Measurements from ENCODE around the gene PAPPA. TPM values are rescaled to one million over a fixed set of nuclear protein-coding genes. Genes with fewer than 3 reads are reported as not detected.

The PAPPA gene
- total and polyA plus RNA-seq, 2 of the 8 experiments (the other 6 are each of a cell fraction or from before 2014, with no cell fraction given) = 0.18 to 0.63 TPM

DNA sequence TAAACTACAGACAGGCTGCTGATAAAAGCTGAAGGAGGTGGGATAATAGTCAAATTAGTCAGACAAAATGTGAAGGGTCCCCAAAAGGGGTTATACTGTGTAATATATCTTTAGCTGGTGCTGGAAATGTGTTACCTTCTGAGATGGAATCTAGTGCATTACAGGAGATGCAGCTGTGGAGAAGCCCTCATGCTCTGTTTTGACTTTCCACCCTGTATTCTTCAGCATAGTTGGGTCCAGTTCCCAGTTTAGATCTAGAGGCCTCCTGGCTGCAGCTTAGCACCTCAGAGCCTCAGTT lies 122.6 kb downstream of the PAPPA start:
- H3K27ac ChIP-seq (ENCODE audit: low read depth, low read length) = no peak overlapping the region
- POLR2A ChIA-PET (ENCODE audit: partially characterized antibody) = interaction anchor here (1.0 to 2.1 kb wide), 2 partner anchors 10 to 82 kb away, joined by 3 to 7 read pairs; no protein-coding TSS in a partner anchor
- H3K4me1 ChIP-seq (replicated peaks in 1 of 4; ENCODE audit: control insufficient read depth in 3 of 4, insufficient read depth in 4 of 4, low read length in 3 of 4) = peaks cover 14 to 38% (median 21%) of the 10 kb centered on the region in 4 experiments; a peak in 5 of 7 replicates

More for the DNA sequence above, 122.6 kb downstream of the PAPPA start:
- CTCF ChIA-PET (ENCODE audit: partially characterized antibody) = interaction anchor here (0.6 to 1.8 kb wide), 9 partner anchors 10 to 220 kb away, joined by 3 to 11 read pairs (median 3); no protein-coding TSS in a partner anchor
- Histone ChIP-seq H2BK120ac (replicated peaks; ENCODE audit: low read depth, low read length) (no peak overlapping the region), H3K4me2 (ENCODE audit: insufficient read depth in 1 of 2, low read depth in 2 of 2, low read length in 2 of 2) (peak overlapping the region in 1 of 2 experiments; percentile 58; a peak in 1 of 4 replicates), H3K4me3 (ENCODE audit: extremely low read depth in 1 of 4, insufficient read depth in 2 of 4, low read depth in 3 of 4, low read length in 4 of 4) (0 out of 8 replicates have a peak overlapping the region, but pooled peaks of 1 of the 4 experiments have one; percentile 35), H2AK5ac (ENCODE audit: low read depth, low read length) (no peak overlapping the region), H3K18ac (ENCODE audit: extremely low read depth, low read length) (no peak overlapping the region; the same call in 1 of the 2 replicates), H2AFZ (ENCODE audit: low read length) (no peak overlapping the region), H2BK20ac (ENCODE audit: low read length) (no peak overlapping the region), H4K8ac (ENCODE audit: extremely low read depth, insufficient read depth, low read length) (no peak overlapping the region), H2BK5ac (ENCODE audit: low read depth, low read length) (no peak overlapping the region), H3K9ac (replicated peaks in 1 of 4; ENCODE audit: extremely low read depth in 1 of 4, low read depth in 3 of 4, low read length in 3 of 4) (no peak overlapping the region), H2BK15ac (ENCODE audit: low read length) (no peak overlapping the region), H3K27me3 (replicated peaks in 1 of 4; ENCODE audit: control insufficient read depth in 3 of 4, extremely low read depth in 1 of 4, insufficient read depth in 3 of 4, low read length in 3 of 4) (peaks cover 22 to 60% (median 51%) of the 10 kb centered on the region in 4 experiments), H3K79me1 (ENCODE audit: low read depth, low read length) (no peaks in the 10 kb centered on the region), H3K23me2 (ENCODE audit: low read depth, low read length) (no peaks in the 10 kb centered on the region), H3K79me2 (ENCODE audit: control insufficient read depth in 1 of 2, insufficient read depth in 2 of 2, low read length in 2 of 2) (no peaks in the 10 kb centered on the region), H4K5ac (ENCODE audit: insufficient read length, low read depth, low read length) (no peak overlapping the region), H3K4ac (replicated peaks; ENCODE audit: insufficient read length, low read depth, low read length) (no peak overlapping the region), H3K9me3 (ENCODE audit: insufficient read depth in 2 of 2, low read depth in 1 of 2, low read length in 1 of 2) (no peaks in the 10 kb centered on the region), H3K56ac (replicated peaks; ENCODE audit: insufficient read length, low read depth, low read length) (no peak overlapping the region), H4K91ac (replicated peaks; ENCODE audit: insufficient read length, low read length) (no peak overlapping the region), H4K20me1 (replicated peaks in 1 of 2; ENCODE audit: control insufficient read depth in 1 of 2, insufficient read depth in 2 of 2, low read length in 2 of 2) (peaks cover 0 to 4% of the 10 kb centered on the region in 2 experiments), H2BK12ac (ENCODE audit: low read depth, low read length) (no peak overlapping the region), H3K14ac (ENCODE audit: insufficient read length) (no peak overlapping the region), H3K23ac (ENCODE audit: insufficient read length) (no peak overlapping the region), H3K36me3 (ENCODE audit: control insufficient read depth in 2 of 4, insufficient read depth in 4 of 4, low read length in 3 of 4) (no peaks in the 10 kb centered on the region)
- DNase-seq (ENCODE audit: low read depth in 1 of 2, low spot score in 2 of 2) (no peak), FAIRE-seq (no peak)
- TF ChIP-seq FOSL1 (IDR thresholded peaks at IDR 0.05; ENCODE audit: insufficient read depth, low read depth, low read length) = no peak
- no peak for TF ChIP-seq SP2 (IDR thresholded peaks at IDR 0.05; ENCODE audit: low read length)
- no peak for TF ChIP-seq SP4 (IDR thresholded peaks at IDR 0.05; ENCODE audit: low read length)
- TF ChIP-seq EZH2 (IDR thresholded peaks at IDR 0.05; ENCODE audit: low read depth, low read length, severe bottlenecking) = no peak
- TF ChIP-seq, protein P1, sequence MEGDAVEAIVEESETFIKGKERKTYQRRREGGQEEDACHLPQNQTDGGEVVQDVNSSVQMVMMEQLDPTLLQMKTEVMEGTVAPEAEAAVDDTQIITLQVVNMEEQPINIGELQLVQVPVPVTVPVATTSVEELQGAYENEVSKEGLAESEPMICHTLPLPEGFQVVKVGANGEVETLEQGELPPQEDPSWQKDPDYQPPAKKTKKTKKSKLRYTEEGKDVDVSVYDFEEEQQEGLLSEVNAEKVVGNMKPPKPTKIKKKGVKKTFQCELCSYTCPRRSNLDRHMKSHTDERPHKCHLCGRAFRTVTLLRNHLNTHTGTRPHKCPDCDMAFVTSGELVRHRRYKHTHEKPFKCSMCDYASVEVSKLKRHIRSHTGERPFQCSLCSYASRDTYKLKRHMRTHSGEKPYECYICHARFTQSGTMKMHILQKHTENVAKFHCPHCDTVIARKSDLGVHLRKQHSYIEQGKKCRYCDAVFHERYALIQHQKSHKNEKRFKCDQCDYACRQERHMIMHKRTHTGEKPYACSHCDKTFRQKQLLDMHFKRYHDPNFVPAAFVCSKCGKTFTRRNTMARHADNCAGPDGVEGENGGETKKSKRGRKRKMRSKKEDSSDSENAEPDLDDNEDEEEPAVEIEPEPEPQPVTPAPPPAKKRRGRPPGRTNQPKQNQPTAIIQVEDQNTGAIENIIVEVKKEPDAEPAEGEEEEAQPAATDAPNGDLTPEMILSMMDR (IDR thresholded peaks at IDR 0.05; ENCODE audit: control extremely low read depth in 1 of 3, insufficient read depth in 1 of 3, low read depth in 1 of 3, low read length in 3 of 3) = no peak
- no peak for TF ChIP-seq GABPA (IDR thresholded peaks at IDR 0.05; ENCODE audit: borderline replicate concordance, insufficient read depth, low read length)

Measured in H1 (cell line).